Panc1 (cell line): Measurements from ENCODE around the gene HS3ST5.

ENCODE experiments used
- CTCF ChIP-seq: fragments of 450-650 bp; IDR thresholded peaks from 2 replicates; pipeline ENCODE4 v1.5.1; 2017; ENCODE audit warnings: mild to moderate bottlenecking
- POLR2AphosphoS5 ChIP-seq: IDR thresholded peaks from 2 replicates; pipeline ENCODE4 v1.6.1; 2012; ENCODE audit warnings: mild to moderate bottlenecking, low read depth, low read length, moderate library complexity
- REST ChIP-seq, 2 experiments: IDR thresholded peaks; 2 replicates each; pipeline ENCODE4 v1.6.1; 2011 to 2012; ENCODE audit warnings: low read depth in 2 of 2, control low read depth in 1 of 2, low read length in 1 of 2, mild to moderate bottlenecking in 1 of 2, moderate library complexity in 1 of 2; ENCODE audit not compliant: insufficient read depth in 1 of 2
- SIN3A ChIP-seq: IDR thresholded peaks from 2 replicates; pipeline ENCODE4 v1.6.1; 2012; ENCODE audit warnings: low read depth, mild to moderate bottlenecking, low read length, moderate library complexity, borderline replicate concordance; ENCODE audit not compliant: insufficient read depth

GRCh38 chr6:114194362-114195026, 148.3 kb downstream of the HS3ST5 start:
- TF ChIP-seq CTCF (no peak), SIN3A (no peak), REST (IDR thresholded peaks at IDR 0.05; ENCODE audit: insufficient read depth in 1 of 2, low read depth in 2 of 2, low read length in 1 of 2) (no peak), POLR2AphosphoS5 (no peak)
